Calu3 (cell line): Measurements from ENCODE around the gene C16orf87. TPM values are rescaled to one million over a fixed set of nuclear protein-coding genes. Genes with fewer than 3 reads are reported as not detected.

Experiments
- BruUV-seq: library from RNA; stranded (reverse); fragments of 400-500 nt; replicated peaks from 2 replicates; lab custom pipeline; 2021; lab: Mats Ljungman, UMichigan
- CTCF ChIA-PET: fragments of 300-600 bp; sonication (Branson Sonifier 250); formaldehyde crosslinking; loops from one replicate; lab custom pipeline; 2022; ENCODE audit warnings: antibody characterized with exemption; lab: Charles Lee
- DNase-seq: peaks from one replicate; pipeline ENCODE4 v3.0.0; 2022
- H3K27ac Mint-ChIP-seq: one replicate; pipeline ENCODE4 v1.8.0; 2022; ENCODE audit warnings: mixed read lengths; ENCODE audit not compliant: unreplicated experiment
- H3K27me3 Mint-ChIP-seq: one replicate; pipeline ENCODE4 v1.8.0; 2022; ENCODE audit warnings: mixed read lengths; ENCODE audit not compliant: unreplicated experiment
- H3K36me3 Mint-ChIP-seq: one replicate; pipeline ENCODE4 v1.8.0; 2022; ENCODE audit warnings: mild to moderate bottlenecking, moderate library complexity, mixed read lengths; ENCODE audit not compliant: insufficient read depth, unreplicated experiment
- H3K4me1 Mint-ChIP-seq: one replicate; pipeline ENCODE4 v1.8.0; 2022; ENCODE audit warnings: mild to moderate bottlenecking, low read depth, mixed read lengths; ENCODE audit not compliant: unreplicated experiment
- H3K4me3 Mint-ChIP-seq: one replicate; pipeline ENCODE4 v1.8.0; 2022; ENCODE audit warnings: mild to moderate bottlenecking, low read depth, moderate library complexity, mixed read lengths; ENCODE audit not compliant: unreplicated experiment
- H3K9me3 Mint-ChIP-seq: one replicate; pipeline ENCODE4 v1.8.0; 2022; ENCODE audit warnings: low read depth, mixed read lengths; ENCODE audit not compliant: unreplicated experiment
- intact Hi-C: fragments of 100-400 bp; cut with micrococcal nuclease; formaldehyde crosslinking; loops from one replicate; pipeline ENCODE4 v1.10.0; 2022; ENCODE audit not compliant: unreplicated experiment
- total RNA-seq: library from RNA; stranded (reverse); gene quantifications from 2 replicates; pipeline ENCODE4 v1.2.3, GENCODE V29; 2022
- TF ChIP-seq, protein P1 (sequence below): fragments of 200-600 bp; IDR thresholded peaks from one replicate; pipeline ENCODE4 v1.8.0; 2022; ENCODE audit warnings: antibody characterized with exemption; ENCODE audit not compliant: unreplicated experiment

The C16orf87 gene
- total RNA-seq, 1 experiment from 2014 or later: 11.6 TPM

DNA sequence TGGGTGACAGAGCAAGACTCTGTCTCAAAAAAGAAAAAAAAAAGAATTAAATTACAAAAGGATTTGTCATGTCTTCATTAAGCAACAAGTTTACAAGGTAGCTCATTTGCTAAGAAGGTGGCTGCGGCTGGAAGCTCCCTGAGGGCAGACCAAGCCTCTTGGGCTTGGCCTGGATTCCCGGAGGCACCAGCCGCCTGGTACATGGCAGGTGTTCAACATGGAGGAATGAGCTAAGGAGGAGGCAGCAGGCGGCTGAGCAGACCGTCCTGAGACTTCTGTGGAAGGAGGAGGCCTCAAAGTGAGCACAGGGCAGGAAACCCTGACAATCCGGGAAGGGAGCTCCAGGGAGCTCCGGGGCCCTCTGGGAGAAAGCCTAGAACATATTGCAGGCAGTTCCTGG lies 79.6 kb downstream of the C16orf87 start:
- H3K4me3 Mint-ChIP-seq: no peak overlapping the region
- no peaks in the 10 kb centered on the region for H3K4me1 Mint-ChIP-seq
- H3K9me3 Mint-ChIP-seq: no peaks in the 10 kb centered on the region
- DNase-seq: no peak
- intact Hi-C loops: no loop called here
- BruUV-seq: no TSS peak
- H3K27ac Mint-ChIP-seq: no peak overlapping the region
- TF ChIP-seq, protein P1, sequence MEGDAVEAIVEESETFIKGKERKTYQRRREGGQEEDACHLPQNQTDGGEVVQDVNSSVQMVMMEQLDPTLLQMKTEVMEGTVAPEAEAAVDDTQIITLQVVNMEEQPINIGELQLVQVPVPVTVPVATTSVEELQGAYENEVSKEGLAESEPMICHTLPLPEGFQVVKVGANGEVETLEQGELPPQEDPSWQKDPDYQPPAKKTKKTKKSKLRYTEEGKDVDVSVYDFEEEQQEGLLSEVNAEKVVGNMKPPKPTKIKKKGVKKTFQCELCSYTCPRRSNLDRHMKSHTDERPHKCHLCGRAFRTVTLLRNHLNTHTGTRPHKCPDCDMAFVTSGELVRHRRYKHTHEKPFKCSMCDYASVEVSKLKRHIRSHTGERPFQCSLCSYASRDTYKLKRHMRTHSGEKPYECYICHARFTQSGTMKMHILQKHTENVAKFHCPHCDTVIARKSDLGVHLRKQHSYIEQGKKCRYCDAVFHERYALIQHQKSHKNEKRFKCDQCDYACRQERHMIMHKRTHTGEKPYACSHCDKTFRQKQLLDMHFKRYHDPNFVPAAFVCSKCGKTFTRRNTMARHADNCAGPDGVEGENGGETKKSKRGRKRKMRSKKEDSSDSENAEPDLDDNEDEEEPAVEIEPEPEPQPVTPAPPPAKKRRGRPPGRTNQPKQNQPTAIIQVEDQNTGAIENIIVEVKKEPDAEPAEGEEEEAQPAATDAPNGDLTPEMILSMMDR: no peak
- H3K27me3 Mint-ChIP-seq: peaks cover 8% of the 10 kb centered on the region
- CTCF ChIA-PET: interaction anchor here (0.7 to 1.0 kb wide), 2 partner anchors 10 to 58 kb away, joined by 3 read pairs; no protein-coding TSS in a partner anchor
- no peaks in the 10 kb centered on the region for H3K36me3 Mint-ChIP-seq

- no TSS peak for BruUV-seq
- intact Hi-C loops: no loop called here
- H3K4me3 Mint-ChIP-seq: no peak overlapping the region
- no peaks in the 10 kb centered on the region for H3K36me3 Mint-ChIP-seq
- no peaks in the 10 kb centered on the region for H3K4me1 Mint-ChIP-seq
- DNase-seq: no peak
- CTCF ChIA-PET: no interaction called here
- no peaks in the 10 kb centered on the region for H3K9me3 Mint-ChIP-seq
- TF ChIP-seq, protein P1: no peak
- H3K27ac Mint-ChIP-seq: no peak overlapping the region
- no peaks in the 10 kb centered on the region for H3K27me3 Mint-ChIP-seq
These were observed 81.9 kb downstream of the C16orf87 start for GRCh38 chr16:46748775-46749705.

GRCh38 chr16:46747777-46748651 lies 83.0 kb downstream of the C16orf87 start, which contains the start of gene MYLK3:
TSS of gene MYLK3 (minus strand) at chr16:46748344. CDS start at chr16:46748193, 151 bp downstream.
- CTCF ChIA-PET: no interaction called here
- intact Hi-C loops: no loop called here
- H3K36me3 Mint-ChIP-seq: no peaks in the 10 kb centered on the region
- TF ChIP-seq, protein P1: no peak
- no peak within 1 kb of the TSS for H3K4me3 Mint-ChIP-seq
- DNase-seq: no peak
- no peaks in the 10 kb centered on the region for H3K9me3 Mint-ChIP-seq
- no peaks in the 10 kb centered on the region for H3K4me1 Mint-ChIP-seq
- BruUV-seq: no TSS peak
- H3K27me3 Mint-ChIP-seq: no peaks in the 10 kb centered on the region
- H3K27ac Mint-ChIP-seq: no peak within 1 kb of the TSS
